HG03039 (cell line): Measurements from ENCODE around the gene SYK.
"Not testable (repeated sequence)": the region's sequence is repeated elsewhere in the genome, so short reads cannot be mapped to it uniquely, and the experiment has no call there.

Experiments
- ATAC-seq: cut with Tn5 transposase; IDR thresholded peaks from one replicate; pipeline ENCODE4 v1.9.1; 2021; ENCODE audit warnings: mild to moderate bottlenecking, moderate library complexity; ENCODE audit not compliant: unreplicated experiment

SYK gene

GRCh38 chr9:90872835-90873294, 71.2 kb downstream of the SYK start:
- ATAC-seq: no peak

- ATAC-seq: no peak
Observed at GRCh38 chr9:90873422-90873821, 71.8 kb downstream of the SYK start.

GRCh38 chr9:90874194-90874593, 72.6 kb downstream of the SYK start:
- no peak for ATAC-seq

GRCh38 chr9:90878562-90878961, 76.9 kb downstream of the SYK start:
- ATAC-seq: no peak

GRCh38 chr9:90880066-90880465, 78.4 kb downstream of the SYK start:
- no peak for ATAC-seq

GRCh38 chr9:90880669-90881068, 79.0 kb downstream of the SYK start:
- ATAC-seq: no peak

GRCh38 chr9:90881648-90882047, 80.0 kb downstream of the SYK start:
- ATAC-seq: peak; percentile 47

GRCh38 chr9:90882991-90883600, 81.5 kb downstream of the SYK start:
- ATAC-seq: no peak

GRCh38 chr9:90883661-90884060, 82.0 kb downstream of the SYK start:
- ATAC-seq: no peak

- no peak for ATAC-seq
Observed at GRCh38 chr9:90884178-90884577, 82.6 kb downstream of the SYK start.

GRCh38 chr9:90886868-90887267, 85.2 kb downstream of the SYK start:
- ATAC-seq: not testable (repeated sequence)

- ATAC-seq: no peak
Observed at GRCh38 chr9:90888941-90889340, 87.3 kb downstream of the SYK start.

GRCh38 chr9:90890146-90890810, 88.7 kb downstream of the SYK start:
- ATAC-seq: no peak

GRCh38 chr9:90891308-90892040, 89.9 kb downstream of the SYK start:
- no peak for ATAC-seq

GRCh38 chr9:90892918-90893317, 91.3 kb downstream of the SYK start:
- ATAC-seq: no peak

GRCh38 chr9:90893706-90894105, 92.1 kb downstream of the SYK start:
- ATAC-seq: no peak

- no peak for ATAC-seq
Observed at GRCh38 chr9:90894986-90895687, 93.5 kb downstream of the SYK start.

GRCh38 chr9:90895786-90896185, 94.2 kb downstream of the SYK start:
- no peak for ATAC-seq

- ATAC-seq: no peak
Observed at GRCh38 chr9:90896231-90896630, 94.6 kb downstream of the SYK start.

- ATAC-seq: no peak
Observed at GRCh38 chr9:90898228-90898627, 96.6 kb downstream of the SYK start.

- no peak for ATAC-seq
Observed at GRCh38 chr9:90899287-90899686, 97.7 kb downstream of the SYK start.
